Fibroblast of skin of right biceps (primary cell): ENCODE results near the gene ACOT6.
"Not testable (repeated sequence)": the region's sequence is repeated elsewhere in the genome, so short reads cannot be mapped to it uniquely, and the experiment has no call there.

Experiments
- DNase-seq: peaks from one replicate; pipeline ENCODE4 v3.0.0-alpha.2; 2013

Gene ACOT6

GRCh38 chr14:73659202-73659601 lies 46.9 kb downstream of the ACOT6 start:
- not testable (repeated sequence) for DNase-seq

- no peak for DNase-seq
Measured at GRCh38 chr14:73660511-73660910, 48.2 kb downstream of the ACOT6 start.

DNA sequence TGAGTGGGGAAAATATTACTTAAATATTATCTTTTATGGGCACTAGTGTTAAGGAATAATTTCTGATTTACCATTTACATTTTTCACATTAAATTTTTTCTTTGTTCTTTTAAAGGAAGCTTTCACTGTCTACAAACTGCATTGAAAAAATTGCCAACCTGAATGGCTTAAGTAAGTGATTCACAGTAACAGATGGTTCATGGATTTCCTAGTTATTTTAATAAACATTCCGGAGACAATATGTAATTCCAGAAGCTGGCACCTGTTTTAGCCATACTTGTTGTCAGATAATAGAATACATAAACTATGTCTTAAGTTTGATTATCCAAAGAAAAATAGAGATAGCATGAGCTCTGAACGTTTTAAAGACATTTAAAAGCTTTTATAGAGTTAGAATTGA lies 49.6 kb downstream of the ACOT6 start:
- DNase-seq: peak; percentile 7

GRCh38 chr14:73662487-73662943 lies 50.2 kb downstream of the ACOT6 start:
- peak; percentile 96 for DNase-seq

DNA sequence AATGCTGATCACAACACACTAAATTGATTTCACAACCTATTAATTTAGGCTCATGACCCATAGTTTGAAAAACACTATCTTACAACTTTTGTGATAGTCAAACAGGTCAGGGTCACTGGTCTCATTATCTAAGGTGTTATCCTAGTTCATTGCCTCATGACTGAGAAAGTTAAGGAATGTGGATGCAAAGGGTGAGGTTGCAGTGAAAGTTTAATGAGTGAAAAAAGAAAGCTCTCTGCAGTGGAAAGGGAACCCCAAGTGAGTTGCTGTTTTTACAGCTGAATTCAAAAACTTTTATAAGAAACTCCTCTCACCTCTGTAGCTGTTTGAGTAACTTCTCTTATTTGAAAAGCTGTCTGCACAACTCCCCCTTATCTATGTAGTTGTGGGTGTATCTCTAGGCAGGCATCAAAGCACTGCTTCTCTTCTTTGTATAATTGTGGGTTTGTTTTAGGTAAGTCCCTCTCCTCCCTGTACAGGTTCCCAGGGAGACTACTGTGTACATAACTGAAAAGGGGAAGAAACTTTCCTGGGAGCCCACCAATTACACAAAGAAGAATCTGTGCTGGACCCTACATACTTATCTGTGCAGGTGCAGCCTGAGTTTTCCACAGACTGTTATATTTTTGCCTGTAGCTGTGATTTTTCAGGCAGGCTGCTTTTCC lies 51.4 kb downstream of the ACOT6 start:
- DNase-seq: no peak

GRCh38 chr14:73665130-73665529 lies 52.8 kb downstream of the ACOT6 start:
- DNase-seq: no peak

DNA sequence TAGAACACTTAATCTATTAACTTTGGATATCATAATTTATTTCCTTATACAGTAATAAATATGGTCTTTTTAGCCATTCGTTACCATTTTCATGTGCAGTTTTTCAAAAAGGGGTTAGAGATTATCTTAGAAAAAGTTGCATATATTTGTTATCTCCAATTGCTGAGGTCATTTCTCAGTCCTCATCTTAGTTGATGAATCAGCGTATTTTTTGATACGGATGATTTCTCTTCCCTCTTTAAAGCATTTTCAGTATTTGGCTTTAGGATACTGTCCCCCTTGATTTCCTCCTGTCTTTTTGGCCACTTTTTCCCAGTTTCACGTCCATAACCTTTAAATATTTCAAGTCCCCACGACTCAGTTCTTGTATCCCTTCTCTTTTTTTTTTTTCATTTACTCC lies 54.3 kb downstream of the ACOT6 start:
- no peak for DNase-seq

- no peak for DNase-seq
Measured at GRCh38 chr14:73667854-73668253, 55.5 kb downstream of the ACOT6 start.
